H1 (cell line): Measurements from ENCODE around the gene SCPEP1. TPM values are rescaled to one million over a fixed set of nuclear protein-coding genes. Genes with fewer than 3 reads are reported as not detected.

ENCODE experiments used
- CTCF ChIA-PET: fragments of 300-600 bp; sonication (Branson Sonifier 250); formaldehyde crosslinking; loops from one replicate; lab custom pipeline; 2021; ENCODE audit not compliant: partially characterized antibody; lab: Charles Lee
- POLR2A ChIA-PET: fragments of 300-600 bp; sonication (Branson Sonifier 250); formaldehyde crosslinking; loops from one replicate; lab custom pipeline; 2021; ENCODE audit warnings: inconsistent platforms; ENCODE audit not compliant: partially characterized antibody; lab: Charles Lee
- DNase-seq, 2 experiments: peaks; one replicate each; pipeline versions ENCODE4 v3.0.0 to v3.0.0-alpha.2; 2010 to 2022; ENCODE audit warnings: low spot score in 2 of 2, low read depth in 1 of 2, mixed read lengths in 1 of 2
- FAIRE-seq: peaks from 2 replicates; lab custom pipeline; 2011; peaks lifted over from hg19 to GRCh38; lab: Jason Lieb, UNC
- H2AFZ ChIP-seq: 2 replicates; pipeline ENCODE4 v1.8.1; 2012; ENCODE audit warnings: low read length, inconsistent platforms
- H2AK5ac ChIP-seq: 2 replicates; pipeline ENCODE4 v1.6.1; 2013; ENCODE audit warnings: low read depth, low read length
- H2BK120ac ChIP-seq: replicated peaks from 2 replicates; pipeline ENCODE3; 2013; ENCODE audit warnings: low read depth, low read length, inconsistent platforms
- H2BK12ac ChIP-seq: 2 replicates; pipeline ENCODE4 v1.6.1; 2013; ENCODE audit warnings: low read depth, low read length
- H2BK15ac ChIP-seq: 2 replicates; pipeline ENCODE4 v1.6.1; 2013; ENCODE audit warnings: low read length
- H2BK20ac ChIP-seq: 2 replicates; pipeline ENCODE4 v1.6.1; 2013; ENCODE audit warnings: low read length
- H2BK5ac ChIP-seq: 2 replicates; pipeline ENCODE4 v1.6.1; 2013; ENCODE audit warnings: low read depth, low read length
- H3K14ac ChIP-seq: 2 replicates; pipeline ENCODE4 v1.6.1; 2013; ENCODE audit warnings: inconsistent platforms; ENCODE audit not compliant: insufficient read length
- H3K18ac ChIP-seq: 2 replicates; pipeline ENCODE4 v1.6.1; 2013; ENCODE audit warnings: low read length; ENCODE audit errors: extremely low read depth
- H3K23ac ChIP-seq: 2 replicates; pipeline ENCODE4 v1.6.1; 2013; ENCODE audit warnings: inconsistent platforms; ENCODE audit not compliant: insufficient read length
- H3K23me2 ChIP-seq: 2 replicates; pipeline ENCODE4 v1.6.1; 2013; ENCODE audit warnings: low read depth, low read length
- H3K27ac ChIP-seq: 2 replicates; pipeline ENCODE4 v1.6.1; 2011; ENCODE audit warnings: low read depth, low read length, inconsistent platforms
- H3K27me3 ChIP-seq, 4 experiments: replicated peaks in 1 of 4; 1 replicate in 1 of 4; 2 replicates in 3 of 4; pipeline versions ENCODE4 v1.6.1 to v1.8.1; 2011 to 2013; ENCODE audit warnings: low read length in 3 of 4, mild to moderate bottlenecking in 3 of 4, inconsistent platforms in 2 of 4, mixed read lengths in 2 of 4, moderate library complexity in 1 of 4; ENCODE audit not compliant: control insufficient read depth in 3 of 4, insufficient read depth in 3 of 4; ENCODE audit errors: extremely low read depth in 1 of 4
- H3K36me3 ChIP-seq, 4 experiments: 2 replicates each; pipeline versions ENCODE4 v1.6.1 to v1.8.1; 2011 to 2013; ENCODE audit warnings: mild to moderate bottlenecking in 4 of 4, low read length in 3 of 4, moderate library complexity in 2 of 4, control low read depth in 1 of 4, inconsistent platforms in 1 of 4; ENCODE audit not compliant: insufficient read depth in 4 of 4, control insufficient read depth in 2 of 4
- H3K4ac ChIP-seq: replicated peaks from 2 replicates; pipeline ENCODE3; 2013; ENCODE audit warnings: low read length, low read depth, mixed read lengths, inconsistent platforms; ENCODE audit not compliant: insufficient read length
- H3K4me1 ChIP-seq, 4 experiments: replicated peaks in 1 of 4; 1 replicate in 1 of 4; 2 replicates in 3 of 4; pipeline versions ENCODE4 v1.6.1 to v1.8.1; 2011 to 2013; ENCODE audit warnings: low read length in 3 of 4, inconsistent platforms in 2 of 4, mixed read lengths in 1 of 4; ENCODE audit not compliant: insufficient read depth in 4 of 4, control insufficient read depth in 3 of 4
- H3K4me2 ChIP-seq, 2 experiments: 2 replicates each; pipeline versions ENCODE4 v1.6.1 to v1.8.1; 2011 to 2013; ENCODE audit warnings: low read depth in 2 of 2, low read length in 2 of 2, control low read depth in 1 of 2, inconsistent platforms in 1 of 2, mild to moderate bottlenecking in 1 of 2; ENCODE audit not compliant: insufficient read depth in 1 of 2
- H3K4me3 ChIP-seq, 4 experiments: fragments of 200-600, 300-600 bp in 1 of 4; sonication (generic), shearing (Covaris generic), sonication (Bioruptor Twin) in 1 of 4; 2 replicates each; pipeline versions ENCODE4 v1.5.1 to v1.8.1; 2011 to 2016; ENCODE audit warnings: low read length in 4 of 4, low read depth in 3 of 4, control low read depth in 2 of 4, inconsistent platforms in 2 of 4, mild to moderate bottlenecking in 2 of 4, mixed read lengths in 1 of 4, moderate library complexity in 1 of 4; ENCODE audit not compliant: insufficient read depth in 2 of 4; ENCODE audit errors: extremely low read depth in 1 of 4
- H3K56ac ChIP-seq: replicated peaks from 2 replicates; pipeline ENCODE3; 2013; ENCODE audit warnings: low read depth, mild to moderate bottlenecking, mixed read lengths, low read length, inconsistent platforms; ENCODE audit not compliant: insufficient read length
- H3K79me1 ChIP-seq: 2 replicates; pipeline ENCODE4 v1.6.1; 2013; ENCODE audit warnings: low read depth, low read length, control low read depth
- H3K79me2 ChIP-seq, 2 experiments: 2 replicates each; pipeline versions ENCODE4 v1.6.1 to v1.8.1; 2012 to 2013; ENCODE audit warnings: low read length in 2 of 2, mild to moderate bottlenecking in 2 of 2, inconsistent platforms in 1 of 2; ENCODE audit not compliant: insufficient read depth in 2 of 2, control insufficient read depth in 1 of 2
- H3K9ac ChIP-seq, 4 experiments: replicated peaks in 1 of 4; 1 replicate in 1 of 4; 2 replicates in 3 of 4; pipeline versions ENCODE4 v1.6.1 to v1.8.1; 2011 to 2013; ENCODE audit warnings: low read depth in 3 of 4, low read length in 3 of 4, control low read depth in 2 of 4, mild to moderate bottlenecking in 2 of 4, moderate library complexity in 2 of 4, inconsistent platforms in 1 of 4; ENCODE audit errors: extremely low read depth in 1 of 4
- H3K9me3 ChIP-seq, 2 experiments: 2 replicates each; pipeline versions ENCODE4 v1.6.1 to v1.8.1; 2012 to 2013; ENCODE audit warnings: mild to moderate bottlenecking in 2 of 2, moderate library complexity in 2 of 2, control low read depth in 1 of 2, inconsistent platforms in 1 of 2, low read depth in 1 of 2, low read length in 1 of 2, mixed read lengths in 1 of 2; ENCODE audit not compliant: insufficient read depth in 2 of 2
- H4K20me1 ChIP-seq, 2 experiments: replicated peaks in 1 of 2; 2 replicates each; pipeline versions ENCODE3 to v1.8.1; 2011 to 2013; ENCODE audit warnings: inconsistent platforms in 2 of 2, low read length in 2 of 2, mild to moderate bottlenecking in 1 of 2; ENCODE audit not compliant: insufficient read depth in 2 of 2, control insufficient read depth in 1 of 2
- H4K5ac ChIP-seq: 2 replicates; pipeline ENCODE4 v1.6.1; 2013; ENCODE audit warnings: low read length, low read depth, mixed read lengths, inconsistent platforms; ENCODE audit not compliant: insufficient read length
- H4K8ac ChIP-seq: 2 replicates; pipeline ENCODE4 v1.8.0; 2013; ENCODE audit warnings: mild to moderate bottlenecking, moderate library complexity, low read length, inconsistent platforms; ENCODE audit not compliant: insufficient read depth; ENCODE audit errors: extremely low read depth
- H4K91ac ChIP-seq: replicated peaks from 2 replicates; pipeline ENCODE3; 2013; ENCODE audit warnings: low read length, mixed read lengths, inconsistent platforms; ENCODE audit not compliant: insufficient read length
- SIX5 ChIP-seq: IDR thresholded peaks from 2 replicates; pipeline ENCODE4 v1.6.1; 2011; ENCODE audit warnings: mild to moderate bottlenecking, low read depth, low read length
- WGBS, 2 experiments: shearing (Covaris generic) in 1 of 2; methylation state at CpG; one replicate each; pipeline versions ENCODE4 v1.1.6 to v1.1.7; 2013 to 2015; ENCODE audit warnings: low lambda C conversion rate in 2 of 2, mixed read lengths in 2 of 2, inconsistent platforms in 1 of 2, low coverage in 1 of 2, missing lambda C conversion rate in 1 of 2; ENCODE audit not compliant: insufficient replicate concordance in 2 of 2, insufficient coverage in 1 of 2, insufficient read length in 1 of 2; ENCODE audit errors: extremely low coverage in 1 of 2, missing lambda C conversion rate in 1 of 2; 5-methylcytosine and 5-hydroxymethylcytosine counted together
- polyA plus RNA-seq, 7 experiments: library from polyadenylated mRNA; depleted of rRNA in 3 of 7; stranded (reverse) in 5 of 7; unstranded in 2 of 7; fragments of >200 nt in 5 of 7; fragments of 200-250 nt in 2 of 7; gene quantifications; 1 replicate in 5 of 7; 2 replicates in 1 of 7; 4 replicates in 1 of 7; pipeline versions ENCODE4 v1.2.1 to v1.2.3, GENCODE V29; 2011 to 2013; ENCODE audit warnings: missing spikeins in 2 of 7, mixed read lengths in 2 of 7
- total RNA-seq: library from RNA; stranded (reverse); fragmentation: NEBNext Ultra II Directional; extraction: Animal tissue kit (Norgen Biotek cat#: 25700); gene quantifications from 2 replicates; pipeline ENCODE4 v1.2.1, GENCODE V29; 2021

Gene SCPEP1
- total and polyA plus RNA-seq, 2 of the 8 experiments (the other 6 are each of a cell fraction or from before 2014, with no cell fraction given), result 30.7 to 52.6 TPM

DNA sequence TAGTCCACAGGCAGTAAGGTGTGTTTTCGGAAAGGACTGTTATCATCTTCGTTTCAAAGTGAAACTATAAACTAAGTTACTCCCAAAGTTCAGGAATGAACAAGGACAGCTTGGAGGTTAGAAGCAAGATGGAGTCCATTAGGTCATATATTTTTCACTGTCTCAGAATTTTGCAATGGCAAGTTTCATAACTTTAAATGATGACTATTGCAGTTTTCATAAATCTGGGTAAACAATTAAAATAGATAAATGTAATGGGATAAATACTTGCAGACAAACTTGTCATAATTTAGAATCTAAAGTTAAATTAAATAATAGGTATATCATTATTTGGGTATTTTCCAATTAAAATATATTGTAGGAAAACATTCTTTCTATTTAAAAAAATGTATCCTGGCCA lies 49.3 kb upstream of the SCPEP1 start:
- Histone ChIP-seq H4K20me1 (no peaks in the 10 kb centered on the region), H3K9me3 (peaks cover 25 to 35% of the 10 kb centered on the region in 2 experiments), H3K27me3 (no peaks in the 10 kb centered on the region), H2AFZ (no peak overlapping the region), H3K36me3 (peaks cover 0 to 7% (median 1%) of the 10 kb centered on the region in 4 experiments; a peak in 3 of 8 replicates), H3K27ac (no peak overlapping the region), H3K4me1 (peaks cover 3 to 12% (median 6%) of the 10 kb centered on the region in 4 experiments; a peak in 5 of 7 replicates), H3K18ac (no peak overlapping the region), H2BK15ac (no peak overlapping the region), H3K9ac (no peak overlapping the region), H3K79me1 (no peaks in the 10 kb centered on the region), H4K5ac (no peak overlapping the region), H3K4me2 (no peak overlapping the region), H2BK12ac (no peak overlapping the region), H3K79me2 (no peaks in the 10 kb centered on the region), H2BK5ac (no peak overlapping the region), H2BK120ac (no peak overlapping the region), H3K23me2 (no peaks in the 10 kb centered on the region), H4K91ac (no peak overlapping the region), H2BK20ac (no peak overlapping the region), H3K4ac (no peak overlapping the region), H3K14ac (no peak overlapping the region), H3K56ac (no peak overlapping the region), H2AK5ac (no peak overlapping the region), H4K8ac (no peak overlapping the region), H3K4me3 (no peak overlapping the region; a peak in 1 of 8 replicates), H3K23ac (no peak overlapping the region)
- CTCF ChIA-PET, result no interaction called here
- FAIRE-seq (no peak), DNase-seq (no peak)
- POLR2A ChIA-PET, result no interaction called here
- TF ChIP-seq SIX5, result no peak
- 90% methylated on average over 2 of the region's 2 CpGs; no CpG with 5 or more reads in 1 of the 2 experiments for WGBS, 2 experiments
